GM23248 (cell line): ENCODE results near the gene ERCC3.
"Not testable (repeated sequence)": the region's sequence is repeated elsewhere in the genome, so short reads cannot be mapped to it uniquely, and the experiment has no call there.

ENCODE experiments used
- EZH2 ChIP-seq: fragments of 200-600 bp; sonication (generic); IDR thresholded peaks from 2 replicates; pipeline ENCODE4 v1.6.1; 2018; ENCODE audit warnings: antibody characterized with exemption, mild to moderate bottlenecking; ENCODE audit not compliant: insufficient read depth, poor library complexity, severe bottlenecking
- EZH2phosphoT487 ChIP-seq: fragments of 200-600 bp; sonication (generic); IDR thresholded peaks from 2 replicates; pipeline ENCODE4 v1.6.1; 2018; ENCODE audit warnings: antibody characterized with exemption, moderate library complexity, mild to moderate bottlenecking, low read depth; ENCODE audit not compliant: insufficient read depth

DNA sequence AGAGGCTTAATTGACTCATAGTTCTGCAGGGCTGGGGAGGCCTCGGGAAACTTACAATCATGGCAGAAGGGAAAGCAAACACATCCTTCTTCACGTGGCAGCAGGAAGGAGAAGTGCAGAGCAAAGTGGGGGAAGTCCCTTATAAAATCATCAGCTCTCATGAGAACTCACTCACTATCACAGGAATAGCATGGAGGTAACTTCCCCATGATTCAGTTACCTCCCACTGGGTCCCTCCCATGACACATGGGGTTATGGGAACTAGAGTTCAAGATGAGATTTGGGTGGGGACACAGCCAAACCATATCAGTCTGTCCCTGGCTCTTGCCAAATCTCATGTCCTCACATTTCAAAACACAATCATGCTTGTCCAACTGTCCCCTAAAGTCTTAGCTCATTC lies 52.8 kb downstream of the ERCC3 start:
- TF ChIP-seq EZH2phosphoT487, EZH2: not testable (repeated sequence)
